Occipital lobe (tissue), 2 donors: Measurements from ENCODE around the gene TOPBP1. TPM values are rescaled to one million over a fixed set of nuclear protein-coding genes. Genes with fewer than 3 reads are reported as not detected.

Experiments
- DNase-seq: peaks from one replicate; lab custom pipeline; 2025; lab: John Stamatoyannopoulos, UW
- total RNA-seq: library from RNA; depleted of rRNA; stranded (reverse); fragments of >200 nt; gene quantifications from one replicate; pipeline ENCODE4 v1.2.3, GENCODE V29; 2014

Gene TOPBP1
- total RNA-seq, 1 donor from 2014 or later: 47.9 TPM

- DNase-seq: no peak
Observed at GRCh38 chr3:133608388-133608787, 53.4 kb downstream of the TOPBP1 start.

- DNase-seq: no peak
Observed at GRCh38 chr3:133607816-133608215, 53.9 kb downstream of the TOPBP1 start.

GRCh38 chr3:133606902-133607301 lies 54.8 kb downstream of the TOPBP1 start:
- DNase-seq: no peak

GRCh38 chr3:133606342-133606741 lies 55.4 kb downstream of the TOPBP1 start:
- DNase-seq: no peak

GRCh38 chr3:133600572-133601081 lies 61.1 kb downstream of the TOPBP1 start:
- no peak for DNase-seq

GRCh38 chr3:133599280-133599679 lies 62.5 kb downstream of the TOPBP1 start:
- DNase-seq: no peak

- no peak for DNase-seq
Observed at GRCh38 chr3:133598405-133598804, 63.3 kb downstream of the TOPBP1 start.

- DNase-seq: no peak
Observed at GRCh38 chr3:133595341-133595740, 66.4 kb downstream of the TOPBP1 start.

- DNase-seq: no peak
Observed at GRCh38 chr3:133593243-133593642, 68.5 kb downstream of the TOPBP1 start.

GRCh38 chr3:133592843-133593242 lies 68.9 kb downstream of the TOPBP1 start:
- no peak for DNase-seq

GRCh38 chr3:133591271-133591742 lies 70.4 kb downstream of the TOPBP1 start:
- DNase-seq: no peak

GRCh38 chr3:133589503-133589902 lies 72.2 kb downstream of the TOPBP1 start:
- no peak for DNase-seq

GRCh38 chr3:133588784-133589465 lies 72.8 kb downstream of the TOPBP1 start:
- DNase-seq: no peak

- no peak for DNase-seq
Observed at GRCh38 chr3:133588035-133588434, 73.7 kb downstream of the TOPBP1 start.

- no peak for DNase-seq
Observed at GRCh38 chr3:133583396-133583795, 78.3 kb downstream of the TOPBP1 start.

- DNase-seq: no peak
Observed at GRCh38 chr3:133578548-133579191, 83.1 kb downstream of the TOPBP1 start.

- DNase-seq: no peak
Observed at GRCh38 chr3:133576169-133576568, 85.6 kb downstream of the TOPBP1 start.

GRCh38 chr3:133575086-133575485 lies 86.7 kb downstream of the TOPBP1 start:
- no peak for DNase-seq

GRCh38 chr3:133574260-133574881 lies 87.4 kb downstream of the TOPBP1 start:
- no peak for DNase-seq

GRCh38 chr3:133573629-133574194 lies 88.0 kb downstream of the TOPBP1 start, which contains the start of gene CDV3:
Gene CDV3, plus strand, starts transcription at chr3:133573686. Its CDS starts 359 bp downstream, at chr3:133574045.
- no peak for DNase-seq

- no peak for DNase-seq
Observed at GRCh38 chr3:133573054-133573628, 88.6 kb downstream of the TOPBP1 start.
